ENCODE results near the gene TM2D3. TPM values are rescaled to one million over a fixed set of nuclear protein-coding genes. Genes with fewer than 3 reads are reported as not detected.

Gene TM2D3
- total and polyA plus RNA-seq, 9 donors, result 46.0 to 76.9 (median 57.3) TPM

DNA sequence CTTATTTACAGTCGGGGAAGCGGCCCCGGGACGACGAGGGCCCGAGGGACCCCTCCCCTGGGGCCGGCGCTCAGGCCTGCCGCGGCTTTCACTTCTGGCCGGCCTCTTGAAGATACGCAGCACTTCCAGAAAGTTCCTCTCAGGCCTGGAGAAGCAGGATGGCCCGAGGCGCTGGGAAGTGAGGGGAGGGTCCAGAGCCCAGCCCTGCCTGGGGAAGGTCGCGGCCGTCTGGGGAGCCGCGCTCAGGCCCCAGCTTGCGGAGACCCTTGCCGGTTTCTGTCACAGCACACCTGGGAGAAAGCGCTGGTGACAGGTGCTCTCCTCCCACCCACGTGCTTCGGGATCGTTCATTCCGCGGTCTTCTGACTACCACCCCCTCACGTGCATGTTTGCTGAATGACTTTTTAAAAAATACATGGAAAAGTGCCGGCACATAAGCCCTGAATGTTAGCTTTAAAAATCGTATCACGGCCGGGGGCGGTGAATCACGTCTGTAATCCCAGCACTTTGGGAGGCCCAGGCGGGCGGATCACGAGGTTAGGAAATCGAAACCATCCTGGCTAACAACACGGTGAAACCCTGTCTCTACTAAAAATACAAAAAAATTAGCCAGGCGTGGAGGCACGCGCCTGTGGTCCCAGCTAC lies 727 bp upstream of the TM2D3 start:
- Histone ChIP-seq H3K4me1 (ENCODE audit: insufficient read depth) (peaks cover 5% of the 10 kb centered on the region), H3K27me3 (no peaks in the 10 kb centered on the region), H3K9me3 (no peaks in the 10 kb centered on the region), H3K36me3 (no peaks in the 10 kb centered on the region), H3K27ac (peak overlapping the region; percentile 60 to 92), H3K4me3 (peak overlapping the region; percentile 97)
- DNase-seq, result peak in 1 of 5 donors; percentile 28
- WGBS, 3 donors, result 25 to 37% (median 29%) methylated on average over 35 to 42 of the region's 42 CpGs
- intact Hi-C loops (cut with DNase I), result no loop called here
- no peak for TF ChIP-seq POLR2A (IDR thresholded peaks at IDR 0.05)
- TF ChIP-seq, protein P1, sequence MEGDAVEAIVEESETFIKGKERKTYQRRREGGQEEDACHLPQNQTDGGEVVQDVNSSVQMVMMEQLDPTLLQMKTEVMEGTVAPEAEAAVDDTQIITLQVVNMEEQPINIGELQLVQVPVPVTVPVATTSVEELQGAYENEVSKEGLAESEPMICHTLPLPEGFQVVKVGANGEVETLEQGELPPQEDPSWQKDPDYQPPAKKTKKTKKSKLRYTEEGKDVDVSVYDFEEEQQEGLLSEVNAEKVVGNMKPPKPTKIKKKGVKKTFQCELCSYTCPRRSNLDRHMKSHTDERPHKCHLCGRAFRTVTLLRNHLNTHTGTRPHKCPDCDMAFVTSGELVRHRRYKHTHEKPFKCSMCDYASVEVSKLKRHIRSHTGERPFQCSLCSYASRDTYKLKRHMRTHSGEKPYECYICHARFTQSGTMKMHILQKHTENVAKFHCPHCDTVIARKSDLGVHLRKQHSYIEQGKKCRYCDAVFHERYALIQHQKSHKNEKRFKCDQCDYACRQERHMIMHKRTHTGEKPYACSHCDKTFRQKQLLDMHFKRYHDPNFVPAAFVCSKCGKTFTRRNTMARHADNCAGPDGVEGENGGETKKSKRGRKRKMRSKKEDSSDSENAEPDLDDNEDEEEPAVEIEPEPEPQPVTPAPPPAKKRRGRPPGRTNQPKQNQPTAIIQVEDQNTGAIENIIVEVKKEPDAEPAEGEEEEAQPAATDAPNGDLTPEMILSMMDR (IDR thresholded peaks at IDR 0.05), result no peak
- TF ChIP-seq EP300 (IDR thresholded peaks at IDR 0.05), result no peak

DNA sequence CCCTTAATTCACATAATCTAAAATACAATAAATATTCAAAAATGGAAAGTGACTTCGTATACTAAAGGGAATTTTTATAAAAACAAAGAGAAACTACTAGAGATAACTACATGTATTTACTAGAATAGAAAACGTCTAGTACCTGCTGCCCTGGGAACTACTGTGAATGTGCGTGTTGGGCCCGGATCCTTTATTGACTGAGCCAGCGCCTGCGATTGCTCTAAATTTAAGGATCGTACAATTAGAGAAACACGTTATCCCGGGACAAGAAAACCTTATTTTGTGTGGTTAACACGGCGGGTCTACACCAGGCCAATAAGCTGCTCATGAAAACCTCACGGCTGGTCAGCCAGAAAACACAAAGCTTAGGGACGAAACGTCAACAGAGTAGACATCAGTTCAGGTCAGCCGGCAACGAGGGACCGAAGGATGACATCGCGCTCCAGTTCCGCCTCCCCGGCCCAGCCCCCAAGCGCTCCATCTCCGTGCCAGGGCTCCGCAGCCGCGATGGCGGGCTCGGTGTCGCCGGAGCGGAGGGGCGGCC lies 555 bp downstream of the TM2D3 start:
- no peaks in the 10 kb centered on the region for H3K27me3 ChIP-seq
- H3K27ac ChIP-seq, result peak overlapping the region; percentile 60 to 92
- WGBS, 3 donors, result 0 to 1% (median 0%) methylated on average over 32 of the region's 32 CpGs
- intact Hi-C loops (cut with DNase I), result no loop called here
- H3K36me3 ChIP-seq, result no peaks in the 10 kb centered on the region
- H3K9me3 ChIP-seq, result no peaks in the 10 kb centered on the region
- H3K4me3 ChIP-seq, result peak overlapping the region; percentile 97
- DNase-seq, result peak in 1 of 5 donors; percentile 45
- TF ChIP-seq POLR2A (IDR thresholded peaks at IDR 0.05) (no peak), EP300 (IDR thresholded peaks at IDR 0.05) (no peak)
- TF ChIP-seq, protein P1 (IDR thresholded peaks at IDR 0.05), result no peak
- peaks cover 7% of the 10 kb centered on the region for H3K4me1 ChIP-seq (ENCODE audit: insufficient read depth)

DNA sequence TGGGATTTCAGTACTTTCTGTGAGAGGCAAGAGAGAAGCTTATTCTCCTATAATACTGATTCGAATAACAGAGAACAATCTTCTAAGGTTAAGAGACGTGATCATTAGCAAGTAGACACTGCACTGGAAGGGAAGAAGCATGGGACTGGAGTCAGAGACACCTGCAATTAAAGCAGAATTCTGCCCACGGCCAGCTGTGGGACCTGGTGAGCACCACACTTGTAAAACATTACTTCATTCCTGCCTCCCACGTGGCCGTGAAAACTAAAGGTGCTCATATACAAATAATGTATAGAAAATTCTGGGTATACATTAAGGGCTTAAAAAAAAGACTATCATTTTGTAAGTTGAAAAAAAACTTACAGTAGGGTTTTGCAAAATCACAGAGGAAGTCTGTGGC lies 2.0 kb downstream of the TM2D3 start:
- intact Hi-C loops (cut with DNase I), result no loop called here
- Histone ChIP-seq H3K27me3 (no peaks in the 10 kb centered on the region), H3K4me3 (no peak overlapping the region), H3K36me3 (no peaks in the 10 kb centered on the region), H3K9me3 (no peaks in the 10 kb centered on the region), H3K27ac (no peak overlapping the region), H3K4me1 (ENCODE audit: insufficient read depth) (peaks cover 8% of the 10 kb centered on the region)
- DNase-seq, result no peak
- TF ChIP-seq POLR2A (IDR thresholded peaks at IDR 0.05) (no peak), EP300 (IDR thresholded peaks at IDR 0.05) (no peak)
- TF ChIP-seq, protein P1 (IDR thresholded peaks at IDR 0.05), result no peak
- WGBS, 3 donors, result 46 to 54% (median 48%) methylated on average over 5 of the region's 5 CpGs

DNA sequence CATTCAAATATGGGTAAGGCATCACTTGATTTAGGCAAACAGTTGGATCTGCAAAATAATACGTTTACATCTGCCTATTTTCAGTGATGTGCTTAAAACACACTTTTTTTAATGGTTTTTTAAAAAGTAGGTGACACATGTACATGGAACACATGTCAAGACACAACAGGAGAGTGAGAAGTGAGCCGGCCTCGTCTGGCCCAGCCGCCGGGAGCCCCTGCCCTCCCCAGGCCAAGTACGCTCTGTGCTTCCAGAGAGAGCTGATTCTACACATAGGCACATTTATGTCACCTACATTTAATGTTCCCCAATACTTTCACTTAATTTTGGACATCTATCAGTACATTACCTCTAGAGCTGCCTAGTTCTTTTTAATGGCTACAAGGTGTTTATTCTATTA lies 3.8 kb downstream of the TM2D3 start:
- intact Hi-C loops (cut with DNase I), result no loop called here
- TF ChIP-seq POLR2A (IDR thresholded peaks at IDR 0.05) (no peak), EP300 (IDR thresholded peaks at IDR 0.05) (no peak)
- TF ChIP-seq, protein P1 (IDR thresholded peaks at IDR 0.05), result no peak

More for the DNA sequence above, 3.8 kb downstream of the TM2D3 start:
- peaks cover 8% of the 10 kb centered on the region for H3K4me1 ChIP-seq (ENCODE audit: insufficient read depth)
- DNase-seq, result no peak
- H3K27me3 ChIP-seq, result no peaks in the 10 kb centered on the region
- H3K36me3 ChIP-seq, result no peaks in the 10 kb centered on the region
- no peaks in the 10 kb centered on the region for H3K9me3 ChIP-seq
- no peak overlapping the region for H3K27ac ChIP-seq
- 90 to 94% (median 91%) methylated on average over 6 of the region's 6 CpGs for WGBS, 3 donors
- H3K4me3 ChIP-seq, result no peak overlapping the region

Measured in ovary (tissue), 9 donors.